Measurements from ENCODE around the gene CD300LD. TPM values are rescaled to one million over a fixed set of nuclear protein-coding genes. Genes with fewer than 3 reads are reported as not detected.

Gene CD300LD
- total RNA-seq, 2 experiments from 2014 or later = not detected

- DNase-seq = no peak
- Mint-ChIP-seq H3K36me3 (no peaks in the 10 kb centered on the region), H3K4me1 (peaks cover 24% of the 10 kb centered on the region), H3K4me3 (no peak overlapping the region), H3K27me3 (peaks cover 5% of the 10 kb centered on the region), H3K9me3 (no peaks in the 10 kb centered on the region), H3K27ac (peak overlapping the region; percentile 56)
- ATAC-seq (ENCODE audit: low read depth) = no peak
- POLR2A ChIA-PET = no interaction called here
These were observed 48.7 kb downstream of the CD300LD start for GRCh38 chr17:74543406-74543805.

- H3K4me3 Mint-ChIP-seq = no peak overlapping the region
- H3K27me3 Mint-ChIP-seq = peaks cover 9% of the 10 kb centered on the region
- peaks cover 18% of the 10 kb centered on the region for H3K4me1 Mint-ChIP-seq
- H3K27ac Mint-ChIP-seq = no peak overlapping the region
- no peaks in the 10 kb centered on the region for H3K36me3 Mint-ChIP-seq
- H3K9me3 Mint-ChIP-seq = no peaks in the 10 kb centered on the region
- POLR2A ChIA-PET = no interaction called here
- DNase-seq (no peak), ATAC-seq (ENCODE audit: low read depth) (no peak)
These were observed 49.2 kb downstream of the CD300LD start for GRCh38 chr17:74542727-74543383.

DNA sequence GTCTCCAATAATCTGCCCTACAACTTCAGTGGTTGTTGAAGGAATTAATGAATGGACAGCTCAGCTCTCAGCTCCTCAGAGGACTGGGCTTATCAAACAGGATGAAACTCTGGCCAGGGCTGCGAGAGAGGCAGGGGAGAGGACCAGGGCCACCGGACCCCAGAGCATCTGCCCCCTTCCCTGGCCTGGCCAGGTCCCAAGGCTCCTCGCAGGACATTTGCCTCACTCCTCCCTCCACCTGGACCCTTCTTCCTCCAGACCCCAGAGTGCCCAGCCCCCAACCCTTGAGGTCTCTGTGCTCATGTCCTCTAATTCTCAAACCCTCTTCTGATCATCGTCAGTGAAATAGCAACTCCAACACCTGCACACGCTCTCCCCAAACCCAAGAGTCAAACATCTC, 49.9 kb downstream of the CD300LD start:
- no peak overlapping the region for H3K4me3 Mint-ChIP-seq

GRCh38 chr17:74541176-74542111, 50.6 kb downstream of the CD300LD start:
- Mint-ChIP-seq H3K36me3 (no peaks in the 10 kb centered on the region), H3K4me3 (no peak overlapping the region), H3K27ac (no peak overlapping the region), H3K9me3 (no peaks in the 10 kb centered on the region), H3K27me3 (peaks cover 23% of the 10 kb centered on the region), H3K4me1 (peaks cover 13% of the 10 kb centered on the region)
- POLR2A ChIA-PET = no interaction called here
- no peak for ATAC-seq (ENCODE audit: low read depth)
- no peak for DNase-seq

More for the DNA sequence above, 49.9 kb downstream of the CD300LD start:
- H3K36me3 Mint-ChIP-seq = no peaks in the 10 kb centered on the region
- H3K27ac Mint-ChIP-seq = no peak overlapping the region
- no peaks in the 10 kb centered on the region for H3K9me3 Mint-ChIP-seq
- peaks cover 16% of the 10 kb centered on the region for H3K27me3 Mint-ChIP-seq
- no peak for ATAC-seq (ENCODE audit: low read depth)
- POLR2A ChIA-PET = no interaction called here
- DNase-seq = no peak
- H3K4me1 Mint-ChIP-seq = peaks cover 13% of the 10 kb centered on the region

GRCh38 chr17:74539281-74539820, 52.7 kb downstream of the CD300LD start:
- Mint-ChIP-seq H3K4me3 (no peak overlapping the region), H3K36me3 (no peaks in the 10 kb centered on the region), H3K27me3 (peaks cover 34% of the 10 kb centered on the region), H3K4me1 (no peaks in the 10 kb centered on the region), H3K9me3 (no peaks in the 10 kb centered on the region), H3K27ac (no peak overlapping the region)
- POLR2A ChIA-PET = no interaction called here
- DNase-seq (no peak), ATAC-seq (ENCODE audit: low read depth) (no peak)

GRCh38 chr17:74536890-74537289, 55.2 kb downstream of the CD300LD start:
- POLR2A ChIA-PET = no interaction called here
- no peak for DNase-seq
- no peaks in the 10 kb centered on the region for H3K36me3 Mint-ChIP-seq
- no peak overlapping the region for H3K4me3 Mint-ChIP-seq
- H3K4me1 Mint-ChIP-seq = peaks cover 6% of the 10 kb centered on the region
- H3K27me3 Mint-ChIP-seq = peaks cover 57% of the 10 kb centered on the region
- no peak for ATAC-seq (ENCODE audit: low read depth)
- no peaks in the 10 kb centered on the region for H3K9me3 Mint-ChIP-seq
- H3K27ac Mint-ChIP-seq = no peak overlapping the region

GRCh38 chr17:74532115-74532514, 60.0 kb downstream of the CD300LD start:
- no peak overlapping the region for H3K4me3 Mint-ChIP-seq
- H3K4me1 Mint-ChIP-seq = peaks cover 6% of the 10 kb centered on the region
- POLR2A ChIA-PET = interaction anchor here (1.0 kb wide), 1 partner anchor 164 kb away, joined by 3 read pairs; no protein-coding TSS in a partner anchor
- no peak for ATAC-seq (ENCODE audit: low read depth)
- DNase-seq = peak; percentile 12
- H3K36me3 Mint-ChIP-seq = no peaks in the 10 kb centered on the region
- no peaks in the 10 kb centered on the region for H3K9me3 Mint-ChIP-seq
- no peak overlapping the region for H3K27ac Mint-ChIP-seq
- H3K27me3 Mint-ChIP-seq = peaks cover 66% of the 10 kb centered on the region

- DNase-seq (peak; percentile 8), ATAC-seq (ENCODE audit: low read depth) (no peak)
- Mint-ChIP-seq H3K9me3 (no peaks in the 10 kb centered on the region), H3K27ac (no peak within 1 kb of the TSS), H3K27me3 (peaks cover 58% of the 10 kb centered on the region), H3K4me1 (peaks cover 6% of the 10 kb centered on the region), H3K4me3 (no peak within 1 kb of the TSS), H3K36me3 (no peaks in the 10 kb centered on the region)
- POLR2A ChIA-PET = no interaction called here
These were observed 60.8 kb downstream of the CD300LD start, which contains the start of gene CD300LB for GRCh38 chr17:74531231-74531761. Gene CD300LB, minus strand, starts transcription at chr17:74531475. Its CDS starts 125 bp downstream, at chr17:74531350.

GRCh38 chr17:74530831-74531150, 61.3 kb downstream of the CD300LD start:
- H3K27ac Mint-ChIP-seq = no peak overlapping the region
- DNase-seq (peak; percentile 4), ATAC-seq (ENCODE audit: low read depth) (no peak)
- H3K4me1 Mint-ChIP-seq = peaks cover 6% of the 10 kb centered on the region
- H3K9me3 Mint-ChIP-seq = no peaks in the 10 kb centered on the region
- H3K36me3 Mint-ChIP-seq = no peaks in the 10 kb centered on the region
- no peak overlapping the region for H3K4me3 Mint-ChIP-seq
- POLR2A ChIA-PET = no interaction called here
- peaks cover 58% of the 10 kb centered on the region for H3K27me3 Mint-ChIP-seq

Other genes starting within 250 kb of the CD300LD start
- not detected for gene BTBD17, start 230.4 kb downstream of the CD300LD start, total RNA-seq
- not detected for gene GPR142, start 224.8 kb downstream of the CD300LD start, total RNA-seq
- not detected for gene GPRC5C, start 160.2 kb downstream of the CD300LD start, total RNA-seq
- gene CD300A, start 125.6 kb downstream of the CD300LD start, total RNA-seq = 10 to 100 TPM; 10.6 to 12.7 TPM
- gene CD300LB, start 60.8 kb downstream of the CD300LD start, total RNA-seq = not detected
- under 1 TPM; 0.45 to 0.61 TPM for gene CD300C, start 46.2 kb downstream of the CD300LD start, total RNA-seq
- gene CD300H, start 24.8 kb downstream of the CD300LD start, total RNA-seq = not detected
- gene CD300E, start 31.5 kb upstream of the CD300LD start, total RNA-seq = not detected
- gene CD300LF, start 120.6 kb upstream of the CD300LD start, total RNA-seq = under 1 TPM in 1 of 2 experiments, not detected in 1; 0.25 TPM
- 10 to 100 TPM; 24.7 to 27.5 TPM for gene RAB37, start 145.0 kb upstream of the CD300LD start, total RNA-seq
- 100 to 1,000 TPM; 241 to 244 TPM for gene NHERF1, start 156.3 kb upstream of the CD300LD start, total RNA-seq
- gene NAT9, start 184.1 kb upstream of the CD300LD start, total RNA-seq = 10 to 100 TPM; 37.6 to 42.1 TPM

Data from activated naive CD8-positive, alpha-beta T cell treated with anti-CD3 and anti-CD28 coated beads, Interleukin-2, amount 10 ng/mL, durations not matched to agents 7 days and 5 days (primary cell).